Heart right ventricle (tissue), 16 donors: Measurements from ENCODE around the gene RCN1. TPM values are rescaled to one million over a fixed set of nuclear protein-coding genes. Genes with fewer than 3 reads are reported as not detected.
A peak's percentile ranks its signal among the peaks of the same experiment; 100 is the strongest.

ENCODE experiments used
- ATAC-seq, 8 donors: fragments of 200-7000 bp; cut with Tn5 transposase; one replicate each; pipeline ENCODE4 v1.9.1; 2020; ENCODE audit warnings: mild to moderate bottlenecking in 8 of 8, moderate library complexity in 8 of 8, moderate number of reproducible peaks in 1 of 8
- DNase-seq, 2 donors: peaks; one replicate each; pipeline ENCODE4 v3.0.0-alpha.2; 2020
- H3K27ac ChIP-seq, 10 donors: fragments of 200-600 bp; sonication (generic) in 2 of 10; one replicate each; pipeline versions ENCODE4 v1.5.0 to v1.8.0; 2020 to 2022; ENCODE audit warnings: mild to moderate bottlenecking in 3 of 10
- H3K27me3 ChIP-seq, 7 donors: fragments of 200-600 bp; one replicate each; pipeline ENCODE4 v1.8.0; 2021 to 2022; ENCODE audit warnings: mild to moderate bottlenecking in 2 of 7
- H3K36me3 ChIP-seq, 9 donors: fragments of 200-600 bp; sonication (generic) in 1 of 9; one replicate each; pipeline versions ENCODE4 v1.5.0 to v1.8.0; 2020 to 2022; ENCODE audit warnings: mild to moderate bottlenecking in 2 of 9
- H3K4me1 ChIP-seq, 9 donors: fragments of 200-600 bp; sonication (generic) in 1 of 9; one replicate each; pipeline versions ENCODE4 v1.5.0 to v1.8.0; 2020 to 2022; ENCODE audit warnings: mild to moderate bottlenecking in 4 of 9
- H3K4me3 ChIP-seq, 10 donors: fragments of 200-600 bp; sonication (generic) in 2 of 10; one replicate each; pipeline versions ENCODE4 v1.5.0 to v1.8.0; 2020 to 2022; ENCODE audit warnings: mild to moderate bottlenecking in 7 of 10, moderate library complexity in 2 of 10
- H3K9me3 ChIP-seq, 11 donors: fragments of 200-600 bp in 10 of 11; sonication (generic) in 2 of 11; one replicate each; pipeline versions ENCODE4 v1.5.0 to v1.8.0; 2013 to 2022; ENCODE audit warnings: mild to moderate bottlenecking in 2 of 11, control low read depth in 1 of 11, moderate library complexity in 1 of 11
- WGBS, 2 donors: extraction: QIAGEN DNeasy Blood & Tissue Kit; methylation state at CpG; one replicate each; pipeline ENCODE4 v1.1.7; 2013; ENCODE audit warnings: inconsistent platforms in 1 of 2; 5-methylcytosine and 5-hydroxymethylcytosine counted together
- intact Hi-C, 10 donors: fragments of 100-400 bp; cut with DNase I; formaldehyde crosslinking; loops; one replicate each; pipeline versions ENCODE4 v1.11.1 to v1.14.2; 2022
- polyA plus RNA-seq, 2 donors: library from polyadenylated mRNA; stranded (reverse); fragments of 200-250 nt; gene quantifications; one replicate each; pipeline ENCODE4 v1.2.3, GENCODE V29; 2013
- total RNA-seq, 10 donors: library from RNA; stranded (reverse); fragmentation: NEBNext Ultra II Directional in 3 of 10; extraction: Animal tissue kit (Norgen Biotek cat#: 25700) in 3 of 10; gene quantifications; one replicate each; pipeline versions ENCODE4 v1.2.1 to v1.2.4, GENCODE V29; 2021 to 2023
- TF ChIP-seq, protein P1 (sequence below), 9 donors: fragments of 200-600 bp; sonication (generic) in 2 of 9; IDR thresholded peaks; one replicate each; pipeline versions ENCODE4 v1.5.0 to v1.8.0; 2021 to 2022; ENCODE audit warnings: antibody characterized with exemption in 9 of 9, mild to moderate bottlenecking in 5 of 9, moderate library complexity in 1 of 9
- donor health status: Arrhythmogenic right ventricular cardiomyopathy.
- donor health status: ischemic (EF 13 %, LVEDD 7.1; RV severe dilation, severe dysfunction).
- donor health status: healthy with polysubstance abuse.
- donor health status: DM: no; HTN: yes; CAD: no.
- donor health status: DM: no; HTN: no; CAD: no.
- donor health status: ischemic (EF 25% LVEDD 6.9; RV normal size, moderate dysfunction).
- donor health status: ischemic (EF 25% LVEDD 5.7; RV mildly dilated, moderate dysfunction).
- donor health status: healthy.
- donor health status: DM: yes; HTN: yes; CAD: no.
- donor health status: Ischemic cardiomyopathy.
- donor health status: ischemic (EF 35%, LVEDD 5.7; RV mildly dilated, moderate dysfunction).
- donor health status: nonischemic (EF 11% LVEDD 7.7; RV severe dilation, severe dysfunction).
- donor health status: DM: yes; HTN: yes; CAD: no.
- donor health status: PGD.
- donor health status: ischemic (EF 29% LVEDD 5.4; RV normal size, mild dysfunction).
- donor health status: nonischemic (EF 23%, LVEDD 6.1; RV moderate dilation, normal function).

Gene RCN1
- total and polyA plus RNA-seq, 12 donors: 9.7 to 60.4 (median 21.6) TPM

- no peaks in the 10 kb centered on the region for H3K4me1 ChIP-seq
- H3K27ac ChIP-seq: no peak overlapping the region
- DNase-seq (no peak), ATAC-seq (no peak)
- WGBS, 2 donors: 51 to 59% methylated on average over 4 of the region's 4 CpGs
- intact Hi-C loops: no loop called here
- H3K4me3 ChIP-seq: no peak overlapping the region
- H3K27me3 ChIP-seq: peaks cover 0 to 45% (median 34%) of the 10 kb centered on the region in 7 donors
- H3K9me3 ChIP-seq: no peaks in the 10 kb centered on the region
- no peaks in the 10 kb centered on the region for H3K36me3 ChIP-seq
- TF ChIP-seq, protein P1, sequence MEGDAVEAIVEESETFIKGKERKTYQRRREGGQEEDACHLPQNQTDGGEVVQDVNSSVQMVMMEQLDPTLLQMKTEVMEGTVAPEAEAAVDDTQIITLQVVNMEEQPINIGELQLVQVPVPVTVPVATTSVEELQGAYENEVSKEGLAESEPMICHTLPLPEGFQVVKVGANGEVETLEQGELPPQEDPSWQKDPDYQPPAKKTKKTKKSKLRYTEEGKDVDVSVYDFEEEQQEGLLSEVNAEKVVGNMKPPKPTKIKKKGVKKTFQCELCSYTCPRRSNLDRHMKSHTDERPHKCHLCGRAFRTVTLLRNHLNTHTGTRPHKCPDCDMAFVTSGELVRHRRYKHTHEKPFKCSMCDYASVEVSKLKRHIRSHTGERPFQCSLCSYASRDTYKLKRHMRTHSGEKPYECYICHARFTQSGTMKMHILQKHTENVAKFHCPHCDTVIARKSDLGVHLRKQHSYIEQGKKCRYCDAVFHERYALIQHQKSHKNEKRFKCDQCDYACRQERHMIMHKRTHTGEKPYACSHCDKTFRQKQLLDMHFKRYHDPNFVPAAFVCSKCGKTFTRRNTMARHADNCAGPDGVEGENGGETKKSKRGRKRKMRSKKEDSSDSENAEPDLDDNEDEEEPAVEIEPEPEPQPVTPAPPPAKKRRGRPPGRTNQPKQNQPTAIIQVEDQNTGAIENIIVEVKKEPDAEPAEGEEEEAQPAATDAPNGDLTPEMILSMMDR (IDR thresholded peaks at IDR 0.05): peak in 6 of 9 donors; percentile 11 to 34 (median 22)
Observed at GRCh38 chr11:32071811-32072210, 19.1 kb upstream of the RCN1 start.

GRCh38 chr11:32072872-32073643, 17.8 kb upstream of the RCN1 start:
- Histone ChIP-seq H3K27ac (no peak overlapping the region), H3K4me1 (no peaks in the 10 kb centered on the region), H3K9me3 (no peaks in the 10 kb centered on the region), H3K27me3 (peaks cover 0 to 42% (median 27%) of the 10 kb centered on the region in 7 donors), H3K4me3 (no peak overlapping the region), H3K36me3 (no peaks in the 10 kb centered on the region)
- ATAC-seq (no peak), DNase-seq (no peak)
- intact Hi-C loops: no loop called here
- TF ChIP-seq, protein P1 (IDR thresholded peaks at IDR 0.05): no peak
- WGBS, 2 donors: 66 to 72% methylated on average over 12 of the region's 12 CpGs

GRCh38 chr11:32073644-32074026, 17.2 kb upstream of the RCN1 start:
- H3K27ac ChIP-seq: no peak overlapping the region
- H3K4me3 ChIP-seq: no peak overlapping the region
- H3K9me3 ChIP-seq: no peaks in the 10 kb centered on the region
- H3K4me1 ChIP-seq: no peaks in the 10 kb centered on the region
- intact Hi-C loops: no loop called here
- no peak for ATAC-seq
- no peaks in the 10 kb centered on the region for H3K36me3 ChIP-seq
- peaks cover 0 to 37% (median 21%) of the 10 kb centered on the region in 7 donors for H3K27me3 ChIP-seq
- no peak for DNase-seq
- TF ChIP-seq, protein P1 (IDR thresholded peaks at IDR 0.05): no peak
- 92 to 95% methylated on average over 1 of the region's 1 CpG for WGBS, 2 donors

- H3K4me1 ChIP-seq: peaks cover 0 to 16% (median 10%) of the 10 kb centered on the region in 9 donors
- intact Hi-C loops: no loop called here
- H3K9me3 ChIP-seq: no peaks in the 10 kb centered on the region
- WGBS, 2 donors: 88% methylated on average over 4 of the region's 4 CpGs
- DNase-seq (no peak), ATAC-seq (no peak)
- H3K27me3 ChIP-seq: no peaks in the 10 kb centered on the region
- no peak overlapping the region for H3K27ac ChIP-seq
- H3K36me3 ChIP-seq: no peaks in the 10 kb centered on the region
- H3K4me3 ChIP-seq: no peak overlapping the region
- TF ChIP-seq, protein P1 (IDR thresholded peaks at IDR 0.05): no peak
Observed at GRCh38 chr11:32079553-32079952, 11.3 kb upstream of the RCN1 start.
